Thyroid gland (tissue), 4 donors: Measurements from ENCODE around the gene ZNF587. TPM values are rescaled to one million over a fixed set of nuclear protein-coding genes. Genes with fewer than 3 reads are reported as not detected.
"Not testable (repeated sequence)": the region's sequence is repeated elsewhere in the genome, so short reads cannot be mapped to it uniquely, and the experiment has no call there.

Experiments
- DNase-seq, 2 donors: peaks; one replicate each; pipeline ENCODE4 v3.0.0-alpha.2; 2019
- H3K27ac ChIP-seq, 3 donors: fragments of 200-600 bp; sonication (generic); 1 replicate in 2 of 3; 2 replicates in 1 of 3; pipeline ENCODE4 v1.5.1; 2016 to 2019; ENCODE audit warnings: mild to moderate bottlenecking in 1 of 3, moderate library complexity in 1 of 3
- H3K27me3 ChIP-seq: fragments of 200-600 bp; sonication (generic); one replicate; pipeline ENCODE4 v1.5.1; 2019
- H3K36me3 ChIP-seq, 2 donors: fragments of 200-600 bp; sonication (generic); one replicate each; pipeline ENCODE4 v1.5.1; 2016 to 2019
- H3K4me1 ChIP-seq, 2 donors: fragments of 200-600 bp; sonication (generic); one replicate each; pipeline ENCODE4 v1.5.1; 2017 to 2019
- H3K4me3 ChIP-seq, 3 donors: fragments of 200-600 bp; sonication (generic); replicated peaks in 1 of 3; 1 replicate in 2 of 3; 2 replicates in 1 of 3; pipeline ENCODE4 v1.5.1; 2016; ENCODE audit warnings: mild to moderate bottlenecking in 1 of 3
- H3K9me3 ChIP-seq: fragments of 200-600 bp; sonication (generic); one replicate; pipeline ENCODE4 v1.5.1; 2017
- CTCF ChIP-seq, 6 experiments: fragments of 200-600 bp in 3 of 6; fragments of 450-650 bp in 3 of 6; sonication (generic) in 3 of 6; IDR thresholded peaks; one replicate each; pipeline ENCODE4 v1.5.1; 2016 to 2019; ENCODE audit warnings: antibody characterized with exemption in 6 of 6, mild to moderate bottlenecking in 2 of 6, inconsistent platforms in 1 of 6, moderate library complexity in 1 of 6
- POLR2A ChIP-seq, 2 donors: fragments of 450-650 bp; IDR thresholded peaks; one replicate each; pipeline ENCODE4 v1.6.1; 2017; ENCODE audit warnings: antibody characterized with exemption in 2 of 2, mild to moderate bottlenecking in 2 of 2, moderate library complexity in 1 of 2
- WGBS, 2 donors: methylation state at CpG; one replicate each; pipeline ENCODE4 v1.1.5; 2017; 5-methylcytosine and 5-hydroxymethylcytosine counted together
- intact Hi-C: fragments of 100-400 bp; cut with DNase I; formaldehyde crosslinking; loops from one replicate; pipeline ENCODE4 v1.15.1; 2023
- total RNA-seq, 4 donors: library from RNA; depleted of rRNA; stranded (reverse); fragments of >200 nt; gene quantifications; one replicate each; pipeline ENCODE4 v1.2.3, GENCODE V29; 2016

Gene ZNF587
- total RNA-seq, 4 donors from 2014 or later, result 15.9 to 36.5 (median 24.4) TPM

GRCh38 chr19:57818378-57818777 lies 31.3 kb upstream of the ZNF587 start:
- Histone ChIP-seq H3K36me3 (no peaks in the 10 kb centered on the region), H3K9me3 (no peaks in the 10 kb centered on the region), H3K4me1 (peaks cover 8 to 23% of the 10 kb centered on the region in 2 donors), H3K4me3 (no peak overlapping the region), H3K27me3 (no peaks in the 10 kb centered on the region), H3K27ac (peak overlapping the region in 1 of 3 donors; percentile 39)
- DNase-seq, result no peak
- 61 to 77% methylated on average over 7 of the region's 7 CpGs for WGBS, 2 donors
- TF ChIP-seq POLR2A (IDR thresholded peaks at IDR 0.05), result no peak
- TF ChIP-seq CTCF (IDR thresholded peaks at IDR 0.05), result no peak
- intact Hi-C loops, result loop anchor here (10.0 kb wide), 1 partner anchor 54 kb away; the partner anchor contains the start of gene ZNF586

- H3K27ac ChIP-seq, result peak overlapping the region; percentile 50 to 66 (median 60)
- peak overlapping the region; percentile 45 to 79 (median 51) for H3K4me3 ChIP-seq
- TF ChIP-seq CTCF (IDR thresholded peaks at IDR 0.05), result no peak
- peak in 1 of 2 donors; percentile 60 for TF ChIP-seq POLR2A (IDR thresholded peaks at IDR 0.05)
- WGBS, 2 donors, result 0 to 1% methylated on average over 18 to 19 of the region's 44 CpGs
- H3K4me1 ChIP-seq, result peaks cover 0 to 18% of the 10 kb centered on the region in 2 donors
- H3K36me3 ChIP-seq, result no peaks in the 10 kb centered on the region
- H3K9me3 ChIP-seq, result no peaks in the 10 kb centered on the region
- peak; percentile 86 for DNase-seq
- no peaks in the 10 kb centered on the region for H3K27me3 ChIP-seq
- intact Hi-C loops, result loop anchor here (10.0 kb wide), 1 partner anchor 55 kb away; the partner anchor contains the start of gene ZNF586
Observed at GRCh38 chr19:57819475-57820148, 30.0 kb upstream of the ZNF587 start.

GRCh38 chr19:57820599-57820998 lies 29.1 kb upstream of the ZNF587 start:
- 85 to 87% methylated on average over 6 of the region's 6 CpGs for WGBS, 2 donors
- Histone ChIP-seq H3K36me3 (no peaks in the 10 kb centered on the region), H3K27me3 (no peaks in the 10 kb centered on the region), H3K9me3 (no peaks in the 10 kb centered on the region), H3K27ac (no peak overlapping the region), H3K4me3 (peak overlapping the region in 1 of 3 donors; percentile 79), H3K4me1 (peaks cover 0 to 18% of the 10 kb centered on the region in 2 donors)
- DNase-seq, result no peak
- intact Hi-C loops, result no loop called here
- no peak for TF ChIP-seq CTCF (IDR thresholded peaks at IDR 0.05)
- no peak for TF ChIP-seq POLR2A (IDR thresholded peaks at IDR 0.05)

GRCh38 chr19:57821095-57821494 lies 28.6 kb upstream of the ZNF587 start:
- intact Hi-C loops, H3K9me3 ChIP-seq, H3K27me3 ChIP-seq, H3K27ac ChIP-seq, DNase-seq, H3K4me3 ChIP-seq, H3K36me3 ChIP-seq: not testable (repeated sequence)
- WGBS, 2 donors, result 69 to 100% methylated on average over 2 of the region's 3 CpGs
- H3K4me1 ChIP-seq, result peaks cover 0 to 18% of the 10 kb centered on the region in 2 donors

GRCh38 chr19:57821501-57821900 lies 28.2 kb upstream of the ZNF587 start:
- 95 to 98% methylated on average over 2 of the region's 3 CpGs for WGBS, 2 donors
- not testable (repeated sequence) for DNase-seq

GRCh38 chr19:57823155-57823554 lies 26.5 kb upstream of the ZNF587 start:
- H3K27me3 ChIP-seq, H3K9me3 ChIP-seq, H3K27ac ChIP-seq, intact Hi-C loops, DNase-seq, H3K36me3 ChIP-seq, H3K4me3 ChIP-seq: not testable (repeated sequence)
- 85 to 95% methylated on average over 2 of the region's 2 CpGs for WGBS, 2 donors
- peaks cover 0 to 17% of the 10 kb centered on the region in 2 donors for H3K4me1 ChIP-seq

More at GRCh38 chr19:57821501-57821900, 28.2 kb upstream of the ZNF587 start:
- H3K4me1 ChIP-seq, result peaks cover 0 to 18% of the 10 kb centered on the region in 2 donors
- H3K36me3 ChIP-seq, H3K27ac ChIP-seq, H3K27me3 ChIP-seq, intact Hi-C loops, H3K9me3 ChIP-seq, H3K4me3 ChIP-seq: not testable (repeated sequence)

GRCh38 chr19:57823608-57824007 lies 26.1 kb upstream of the ZNF587 start:
- intact Hi-C loops, H3K27ac ChIP-seq, H3K27me3 ChIP-seq, H3K36me3 ChIP-seq, DNase-seq, H3K9me3 ChIP-seq, H3K4me3 ChIP-seq: not testable (repeated sequence)
- peaks cover 0 to 12% of the 10 kb centered on the region in 2 donors for H3K4me1 ChIP-seq
- 64 to 92% methylated on average over 4 of the region's 4 CpGs for WGBS, 2 donors
